Omental fat pad (tissue), 4 donors: Measurements from ENCODE around the gene HS6ST2. TPM values are rescaled to one million over a fixed set of nuclear protein-coding genes. Genes with fewer than 3 reads are reported as not detected.

Experiments used
- ATAC-seq: fragments of 150-250 bp; one replicate; pipeline ENCODE4 v1.9.1; 2016; ENCODE audit warnings: mild to moderate bottlenecking, moderate library complexity; ENCODE audit not compliant: low FRiP score
- DNase-seq: peaks from one replicate; pipeline ENCODE4 v3.0.0-alpha.2; 2019; ENCODE audit warnings: low spot score
- total RNA-seq, 4 donors: library from RNA; depleted of rRNA; stranded (reverse); fragments of >200 nt; gene quantifications; one replicate each; pipeline ENCODE4 v1.1.0, GENCODE V29; 2016
- TF ChIP-seq, protein P1 (sequence below), 3 donors: fragments of 450-650 bp; IDR thresholded peaks; one replicate each; pipeline ENCODE4 v1.5.1; 2016 to 2017; ENCODE audit warnings: antibody characterized with exemption in 3 of 3, mild to moderate bottlenecking in 3 of 3, moderate library complexity in 2 of 3

The HS6ST2 gene
- total RNA-seq, 4 donors from 2014 or later = 0.13 to 1.1 (median 0.46) TPM; not detected in 1

DNA sequence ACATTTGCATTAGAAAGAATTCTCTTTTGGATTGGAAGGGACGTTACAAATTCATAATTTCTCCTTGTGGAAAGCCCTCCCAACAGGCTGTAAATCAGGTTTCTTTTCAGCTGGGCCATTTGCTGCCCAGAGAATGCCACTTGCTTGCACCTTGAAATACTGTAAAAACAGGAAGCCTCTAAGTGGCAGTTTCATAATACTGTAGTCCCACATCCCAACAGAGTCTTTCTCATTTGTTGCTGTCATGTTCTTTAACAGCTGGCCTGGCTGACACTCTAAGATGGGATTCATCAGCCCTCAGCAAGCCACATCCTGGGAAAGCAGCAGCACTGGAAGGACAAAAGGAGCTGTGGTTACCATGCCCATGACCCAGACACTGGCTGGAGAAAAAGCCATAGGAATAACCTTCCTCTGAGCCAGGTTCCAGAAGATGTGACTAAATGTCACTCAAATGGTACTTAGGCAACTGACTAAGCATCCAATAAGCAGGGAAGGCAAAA, 247.7 kb downstream of the HS6ST2 start:
- ATAC-seq = no peak
- TF ChIP-seq, protein P1, sequence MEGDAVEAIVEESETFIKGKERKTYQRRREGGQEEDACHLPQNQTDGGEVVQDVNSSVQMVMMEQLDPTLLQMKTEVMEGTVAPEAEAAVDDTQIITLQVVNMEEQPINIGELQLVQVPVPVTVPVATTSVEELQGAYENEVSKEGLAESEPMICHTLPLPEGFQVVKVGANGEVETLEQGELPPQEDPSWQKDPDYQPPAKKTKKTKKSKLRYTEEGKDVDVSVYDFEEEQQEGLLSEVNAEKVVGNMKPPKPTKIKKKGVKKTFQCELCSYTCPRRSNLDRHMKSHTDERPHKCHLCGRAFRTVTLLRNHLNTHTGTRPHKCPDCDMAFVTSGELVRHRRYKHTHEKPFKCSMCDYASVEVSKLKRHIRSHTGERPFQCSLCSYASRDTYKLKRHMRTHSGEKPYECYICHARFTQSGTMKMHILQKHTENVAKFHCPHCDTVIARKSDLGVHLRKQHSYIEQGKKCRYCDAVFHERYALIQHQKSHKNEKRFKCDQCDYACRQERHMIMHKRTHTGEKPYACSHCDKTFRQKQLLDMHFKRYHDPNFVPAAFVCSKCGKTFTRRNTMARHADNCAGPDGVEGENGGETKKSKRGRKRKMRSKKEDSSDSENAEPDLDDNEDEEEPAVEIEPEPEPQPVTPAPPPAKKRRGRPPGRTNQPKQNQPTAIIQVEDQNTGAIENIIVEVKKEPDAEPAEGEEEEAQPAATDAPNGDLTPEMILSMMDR (IDR thresholded peaks at IDR 0.05) = no peak
- no peak for DNase-seq

DNA sequence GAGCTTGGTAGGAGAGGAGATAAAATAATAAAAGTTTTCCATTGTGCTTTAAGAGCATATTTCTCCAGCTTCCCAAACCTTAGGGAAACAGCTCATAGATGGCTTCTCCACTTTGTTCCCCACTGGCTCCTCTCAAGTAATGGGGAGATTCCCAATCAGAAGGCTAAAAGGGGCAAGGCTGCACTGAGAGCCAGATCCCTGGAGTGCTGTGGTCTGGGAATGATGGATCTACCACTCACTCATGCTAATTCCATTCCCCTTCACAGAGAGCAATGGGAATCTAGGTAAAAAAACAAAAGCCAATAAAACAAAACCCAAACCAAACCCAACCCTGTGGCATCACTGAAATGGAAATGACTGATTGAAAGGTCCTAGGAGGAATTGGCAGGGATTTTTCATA, 249.9 kb downstream of the HS6ST2 start:
- TF ChIP-seq, protein P1 (IDR thresholded peaks at IDR 0.05) = no peak
- ATAC-seq (no peak), DNase-seq (no peak)

DNA sequence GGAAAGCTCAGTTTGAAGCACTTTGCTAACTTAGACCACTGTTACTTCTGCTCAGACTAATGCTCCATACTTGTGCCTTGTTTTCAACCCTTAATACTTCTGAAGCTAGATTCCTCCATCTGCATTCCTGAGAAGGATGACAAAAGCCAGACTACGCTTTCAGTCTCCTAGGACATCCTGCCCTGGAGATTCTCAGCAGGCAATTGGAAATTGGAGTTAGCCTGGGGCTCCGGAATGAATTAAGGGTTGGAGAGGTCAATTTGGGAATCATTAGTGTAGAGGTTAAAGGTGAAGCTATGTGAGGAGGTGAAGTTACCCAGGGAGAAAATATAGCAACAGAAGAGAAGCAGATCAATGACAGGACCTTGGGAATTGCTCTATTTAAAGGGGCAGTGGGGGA, 253.7 kb downstream of the HS6ST2 start:
- no peak for ATAC-seq

DNA sequence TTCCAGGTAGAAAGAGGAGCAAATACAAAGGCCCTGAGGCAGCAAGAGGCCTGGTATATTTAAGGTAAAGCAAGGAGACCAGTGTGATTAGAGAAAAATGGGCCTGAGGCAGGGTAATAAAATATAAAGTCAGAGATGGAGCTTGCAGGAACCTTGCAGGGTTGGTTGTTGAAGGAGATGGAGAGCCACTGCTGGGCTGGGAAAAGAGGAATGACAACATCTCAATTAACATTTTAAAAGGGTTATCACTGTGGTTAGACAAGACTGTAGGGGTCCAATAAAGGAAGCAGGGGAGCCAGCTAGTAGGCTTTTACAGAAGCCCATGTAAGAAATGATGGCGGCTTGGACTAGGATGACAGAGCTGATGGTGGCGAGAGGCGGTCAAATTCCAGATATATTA, 264.0 kb downstream of the HS6ST2 start:
- ATAC-seq = no peak
- TF ChIP-seq, protein P1 (IDR thresholded peaks at IDR 0.05) = no peak
- DNase-seq = no peak

More for the DNA sequence above, 253.7 kb downstream of the HS6ST2 start:
- TF ChIP-seq, protein P1 (IDR thresholded peaks at IDR 0.05) = no peak
- DNase-seq = no peak

DNA sequence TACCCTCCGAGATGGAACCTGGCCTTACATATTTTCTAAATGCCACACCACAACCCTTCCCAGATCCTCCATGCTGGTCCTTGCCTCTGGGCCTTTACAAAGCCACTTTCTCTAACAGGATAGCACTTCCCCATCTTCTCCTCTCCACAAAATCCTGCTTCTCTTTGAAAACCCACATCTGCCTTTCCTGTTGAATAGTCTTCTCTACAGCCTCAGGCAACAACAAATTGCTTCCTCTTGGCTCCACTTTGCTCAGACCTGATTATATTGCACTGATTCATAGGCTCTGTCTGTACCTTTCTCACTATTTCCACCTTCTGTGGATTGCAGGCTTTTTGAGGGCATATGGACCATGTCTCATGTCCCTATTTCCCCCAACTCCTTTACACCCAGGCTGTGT, 265.9 kb downstream of the HS6ST2 start:
- TF ChIP-seq, protein P1 (IDR thresholded peaks at IDR 0.05) = no peak
- DNase-seq (no peak), ATAC-seq (no peak)

DNA sequence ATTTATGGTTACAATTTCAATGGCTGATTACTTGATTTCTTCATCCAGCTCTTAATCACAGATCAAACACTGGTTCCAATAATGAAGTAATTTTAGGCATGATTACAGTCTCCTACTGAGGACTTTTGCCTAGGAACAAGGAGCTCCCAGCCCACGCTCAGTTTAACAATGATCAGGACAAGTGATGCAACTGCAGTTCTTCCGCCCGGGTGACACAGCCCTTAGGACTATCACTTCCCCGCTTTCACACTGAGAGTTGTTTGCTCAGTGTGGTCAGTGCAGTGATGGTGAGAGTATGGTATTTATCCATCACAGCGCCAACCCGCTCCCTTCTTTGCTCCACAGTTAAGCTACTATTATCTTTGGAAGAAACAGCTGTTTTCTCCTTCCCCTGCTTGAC, 266.4 kb downstream of the HS6ST2 start:
- TF ChIP-seq, protein P1 (IDR thresholded peaks at IDR 0.05) = no peak
- ATAC-seq = no peak
- DNase-seq = no peak
